Activated CD8-positive, alpha-beta memory T cell treated with anti-CD3 and anti-CD28 coated beads, Interleukin-2, amount 50 U/mL, for 1 hour (primary cell): ENCODE data around the gene ATXN7L1.
"Not testable (repeated sequence)": the region's sequence is repeated elsewhere in the genome, so short reads cannot be mapped to it uniquely, and the experiment has no call there.

Source experiments
- DNase-seq: peaks from one replicate; pipeline ENCODE4 v3.0.0-alpha.2; 2020; ENCODE audit errors: extremely low read depth

Gene ATXN7L1

GRCh38 chr7:105617280-105618015 is 259.0 kb downstream of the ATXN7L1 start:
- no peak for DNase-seq

- DNase-seq, result no peak
Measured at GRCh38 chr7:105614341-105614840, 262.0 kb downstream of the ATXN7L1 start.

DNA sequence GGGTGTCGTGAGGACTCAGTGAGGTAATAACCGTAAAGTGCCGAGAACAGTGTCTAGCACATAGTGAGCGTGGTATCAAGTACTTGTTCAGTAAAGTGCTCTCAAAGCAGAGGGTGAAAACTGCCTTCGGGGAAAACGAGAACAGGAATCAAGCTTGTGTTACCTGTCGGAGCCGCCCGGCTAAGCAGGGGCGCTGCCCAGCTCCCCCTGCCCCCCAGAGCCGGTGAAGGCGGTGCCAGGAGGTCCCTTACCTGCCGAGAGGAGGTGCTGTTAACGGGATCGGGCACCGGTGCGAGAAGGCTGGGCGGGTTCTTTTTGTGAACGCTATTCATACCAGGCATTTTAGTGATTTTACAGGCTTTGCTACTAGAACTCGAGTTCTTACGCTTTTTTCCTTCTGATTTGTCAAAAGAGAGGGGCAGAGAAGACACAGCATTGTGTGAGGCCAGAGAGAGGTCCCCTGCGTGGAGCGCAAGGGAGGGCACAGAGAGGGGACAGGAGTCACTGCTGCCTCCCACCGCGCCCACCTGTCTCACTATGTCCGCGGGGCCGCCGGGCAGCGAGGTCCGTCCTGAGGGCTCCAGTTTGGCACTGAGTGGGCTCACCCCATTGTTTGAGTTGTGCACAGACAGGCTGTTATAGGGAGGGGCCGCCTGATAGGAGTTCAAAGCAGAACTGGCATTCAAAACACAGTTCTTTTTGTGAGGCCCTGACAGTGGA is 262.6 kb downstream of the ATXN7L1 start:
- DNase-seq, result no peak

DNA sequence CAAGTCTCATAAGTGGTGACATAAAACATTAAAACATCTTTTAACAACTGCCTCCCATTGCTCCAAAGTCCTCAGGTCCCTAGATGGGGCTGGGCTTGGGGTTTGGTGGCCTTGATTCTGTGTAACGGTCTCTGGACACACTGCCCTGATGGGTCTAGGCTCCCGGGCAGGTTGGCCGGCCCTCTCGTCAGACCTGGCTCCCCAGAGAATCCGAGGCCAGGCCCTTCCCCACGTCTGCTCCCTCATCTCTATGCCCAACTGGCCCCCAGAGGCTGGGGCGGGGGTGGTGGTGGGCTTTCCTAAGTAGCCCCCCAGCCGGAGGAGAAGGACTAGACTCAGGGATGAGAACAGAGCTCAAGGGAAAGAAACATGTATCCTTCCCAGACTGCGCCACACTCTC is 263.6 kb downstream of the ATXN7L1 start:
- no peak for DNase-seq

DNA sequence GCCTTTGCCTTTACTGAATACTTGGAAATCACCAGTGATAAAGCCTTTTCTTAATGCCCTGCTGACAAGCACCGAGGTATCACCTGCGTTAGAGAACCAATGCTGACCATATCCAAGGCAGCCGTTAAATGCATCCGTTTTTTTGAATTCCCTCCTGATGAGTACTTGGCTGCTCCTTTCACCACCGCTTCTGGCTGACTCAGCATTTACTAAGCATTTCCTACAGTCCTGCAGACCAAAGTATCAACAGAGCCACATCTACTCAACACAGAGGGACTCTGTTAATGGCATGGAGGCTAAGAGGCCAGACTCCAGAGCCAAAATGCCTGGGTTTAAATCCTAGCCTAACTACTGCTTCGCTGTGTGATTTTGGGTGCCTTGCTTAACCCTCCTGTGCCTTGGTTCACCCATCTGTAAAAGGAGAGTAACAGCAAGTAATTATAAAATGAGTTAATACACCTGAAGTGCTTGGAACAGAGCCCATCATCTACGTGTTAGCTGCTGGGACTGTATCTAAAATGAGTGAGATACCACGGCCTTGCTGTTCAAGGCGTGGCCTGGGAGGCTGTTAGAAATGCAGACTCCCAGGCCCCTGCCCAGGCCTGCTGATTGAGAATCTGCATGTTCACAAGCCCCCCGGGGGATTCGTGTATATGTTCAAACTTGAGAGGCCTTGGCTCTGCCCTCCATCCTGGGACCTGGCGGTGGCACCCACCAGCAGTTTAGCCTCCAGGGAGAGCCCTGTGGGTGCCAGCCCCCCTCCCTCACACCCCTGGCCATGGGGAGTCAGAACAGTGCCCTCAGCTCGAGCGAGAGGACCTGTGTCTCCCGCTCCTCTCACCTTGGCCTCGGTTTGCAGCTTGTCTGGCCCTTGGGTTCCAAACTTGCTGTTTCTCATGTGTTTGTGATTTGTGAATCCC is 264.3 kb downstream of the ATXN7L1 start:
- no peak for DNase-seq

GRCh38 chr7:105610165-105610930 is 266.1 kb downstream of the ATXN7L1 start:
- DNase-seq, result no peak

GRCh38 chr7:105602325-105603305 is 273.8 kb downstream of the ATXN7L1 start:
- DNase-seq, result no peak

- DNase-seq, result no peak
Measured at GRCh38 chr7:105600720-105601550, 275.5 kb downstream of the ATXN7L1 start.

- DNase-seq, result no peak
Measured at GRCh38 chr7:105599551-105599950, 276.8 kb downstream of the ATXN7L1 start.

DNA sequence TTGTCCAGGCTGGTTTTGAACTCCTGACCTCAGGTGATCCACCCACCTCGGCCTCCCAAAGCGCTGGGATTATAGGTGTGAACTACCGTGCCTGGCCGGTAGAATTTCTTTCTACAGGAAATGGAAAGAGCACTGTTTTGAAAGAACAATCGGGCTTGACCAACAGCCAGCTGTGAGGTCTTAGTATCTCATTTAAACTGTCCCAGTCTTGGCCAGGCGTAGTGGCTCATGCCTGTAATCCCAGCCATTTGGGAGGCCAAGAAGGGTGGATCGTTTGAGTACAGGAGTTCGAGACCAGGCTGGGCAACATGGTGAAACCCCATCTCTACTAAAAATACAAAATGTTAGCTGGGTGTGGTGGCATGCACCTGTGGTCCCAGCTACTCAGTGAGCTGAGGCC is 277.3 kb downstream of the ATXN7L1 start:
- DNase-seq, result not testable (repeated sequence)

DNA sequence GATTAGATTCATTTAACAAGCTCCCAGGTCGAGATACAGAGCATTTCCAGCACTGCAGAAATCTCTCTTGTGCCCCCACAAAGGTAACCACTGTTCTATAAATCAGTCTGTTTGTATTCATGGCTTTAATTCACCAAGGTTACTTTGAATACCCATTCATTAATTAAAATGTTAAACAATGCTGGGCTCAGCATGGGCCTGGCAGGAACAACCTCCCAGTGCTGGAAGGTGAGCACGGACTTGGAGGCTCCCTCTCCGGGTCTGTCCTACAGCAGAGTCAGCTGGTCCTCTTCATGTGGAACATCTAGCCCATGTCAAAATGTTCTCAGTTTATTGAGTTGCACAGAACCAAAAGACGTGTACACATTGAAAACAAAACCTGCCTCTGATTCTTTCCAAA is 279.5 kb downstream of the ATXN7L1 start:
- DNase-seq, result no peak

DNA sequence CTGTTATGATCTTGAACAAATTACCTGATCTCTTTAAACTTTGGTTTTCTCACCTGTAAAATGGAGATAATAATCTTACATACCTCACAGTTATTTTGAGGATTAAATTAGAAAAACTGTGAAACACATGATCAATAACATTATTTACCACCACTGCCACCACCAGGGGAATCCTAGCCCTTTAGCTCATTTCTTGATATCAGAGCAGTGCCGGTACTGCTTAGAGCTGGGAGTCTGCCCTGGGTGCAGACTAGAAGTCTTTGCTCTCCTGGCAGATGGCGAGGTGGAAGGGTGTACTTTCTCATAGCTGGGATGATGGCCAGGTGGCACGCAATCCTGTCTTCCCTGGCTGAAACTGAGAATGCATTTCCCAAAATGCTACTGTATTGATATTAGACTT is 282.4 kb downstream of the ATXN7L1 start:
- no peak for DNase-seq

DNA sequence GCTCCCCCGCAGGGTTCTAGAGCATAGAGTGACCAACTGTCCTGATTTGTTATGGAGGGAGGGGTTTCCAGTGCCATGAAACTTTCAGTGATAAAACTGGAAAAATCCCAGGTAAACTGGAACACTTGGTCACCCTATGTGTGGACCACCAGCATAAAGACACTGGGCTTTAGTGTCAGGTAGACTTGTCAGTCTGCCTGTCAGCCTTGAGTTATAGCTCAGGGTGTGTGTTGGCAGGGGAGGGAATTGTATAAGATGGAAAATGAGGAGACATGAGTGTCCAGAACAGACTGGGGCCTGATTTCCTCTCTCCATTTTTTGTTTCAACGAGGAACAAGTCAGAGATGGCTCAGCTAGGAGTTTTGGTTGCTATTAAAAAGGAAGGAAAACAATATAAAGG is 284.9 kb downstream of the ATXN7L1 start:
- DNase-seq, result no peak

GRCh38 chr7:105590793-105591192 is 285.6 kb downstream of the ATXN7L1 start:
- DNase-seq, result no peak

DNA sequence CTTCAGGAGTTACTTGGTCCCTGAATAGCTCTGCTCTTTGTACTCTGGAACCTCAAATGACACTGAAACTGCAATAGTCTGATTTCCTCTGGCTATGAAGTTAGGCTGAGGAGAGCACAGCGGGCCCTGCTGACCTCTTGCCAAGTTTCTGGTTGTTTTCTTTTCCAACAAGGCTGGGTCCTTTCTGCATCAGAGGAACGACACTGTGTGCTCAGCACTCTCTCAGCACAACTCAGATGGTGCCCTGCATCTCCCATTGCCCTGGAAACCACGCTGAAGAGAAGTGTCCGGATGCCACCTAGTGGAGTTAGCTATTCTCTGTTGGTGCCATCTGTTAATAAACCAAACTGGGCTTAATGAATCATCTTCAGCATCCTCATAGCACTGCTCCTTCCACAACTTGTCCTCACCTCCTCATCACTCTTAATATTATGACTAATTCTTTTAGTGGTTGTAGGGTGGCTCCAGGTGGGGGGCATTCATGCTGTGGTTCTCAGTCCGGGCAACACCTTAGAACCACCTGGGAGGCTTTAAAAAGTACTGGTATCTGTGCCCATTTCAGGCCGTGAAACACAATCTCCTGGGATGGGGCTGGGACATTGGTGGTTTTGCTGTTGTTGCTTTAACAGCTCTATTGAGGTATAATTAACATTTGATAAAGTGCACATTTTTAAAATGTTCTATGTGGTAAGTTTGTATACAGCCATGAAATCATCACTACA is 286.9 kb downstream of the ATXN7L1 start:
- no peak for DNase-seq

GRCh38 chr7:105587909-105588635 is 288.3 kb downstream of the ATXN7L1 start:
- DNase-seq, result no peak

DNA sequence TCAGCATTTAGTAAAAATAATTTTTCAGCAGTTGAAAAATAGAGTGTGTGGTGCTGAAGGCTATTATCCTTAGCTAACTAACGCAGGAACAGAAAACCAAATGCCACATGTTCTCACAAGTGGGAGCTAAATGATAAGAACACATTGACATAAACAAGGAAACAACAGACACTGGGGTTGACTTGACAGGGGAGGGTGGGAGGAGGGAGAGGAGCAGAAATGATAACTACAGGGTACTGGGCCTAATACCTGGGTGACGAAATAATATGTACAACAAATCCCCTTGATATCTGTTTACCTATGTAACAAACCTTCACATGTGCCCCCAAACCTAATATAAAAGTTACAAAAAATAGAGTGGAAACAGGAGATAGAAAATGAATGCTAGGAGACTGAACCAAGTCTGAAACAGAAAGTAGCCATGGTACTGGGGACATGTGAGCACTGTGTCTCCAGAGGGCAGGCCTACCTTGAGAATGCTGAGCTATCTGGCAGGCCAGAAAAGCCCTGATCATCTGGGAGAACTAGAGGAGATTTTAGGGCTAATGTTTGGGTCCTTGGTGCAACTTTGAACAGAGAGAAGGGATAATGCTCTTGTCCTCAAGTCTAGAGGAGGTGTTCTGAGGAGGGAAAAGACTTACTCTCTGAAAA is 290.4 kb downstream of the ATXN7L1 start:
- no peak for DNase-seq
